HL-60 (cell line): ENCODE measurements around the gene CTNNA1.

Source experiments
- CTCF ChIP-seq: IDR thresholded peaks from one replicate; pipeline ENCODE4 v1.5.1; 2011; ENCODE audit warnings: low read length, control low read depth, inconsistent platforms; ENCODE audit not compliant: insufficient read depth
- GABPA ChIP-seq: IDR thresholded peaks from 2 replicates; pipeline ENCODE4 v1.6.1; 2012; ENCODE audit warnings: low read depth
- POLR2AphosphoS5 ChIP-seq: IDR thresholded peaks from 2 replicates; pipeline ENCODE4 v1.6.1; 2012; ENCODE audit warnings: low read depth
- REST ChIP-seq: IDR thresholded peaks from 2 replicates; pipeline ENCODE4 v1.6.1; 2012; ENCODE audit warnings: low read depth; ENCODE audit not compliant: insufficient replicate concordance
- SPI1 ChIP-seq: IDR thresholded peaks from 2 replicates; pipeline ENCODE4 v1.6.1; 2012; ENCODE audit warnings: low read depth, mild to moderate bottlenecking, borderline replicate concordance

- TF ChIP-seq POLR2AphosphoS5 (no peak), CTCF (no peak), REST (no peak), GABPA (no peak), SPI1 (no peak)
These were observed 15.5 kb upstream of the CTNNA1 start for GRCh38 chr5:138737494-138738265.
